HG02885 (cell line): ENCODE measurements around the gene PCNA.
A peak's percentile ranks its signal among the peaks of the same experiment; 100 is the strongest.

ENCODE experiments used
- ATAC-seq: cut with Tn5 transposase; IDR thresholded peaks from one replicate; pipeline ENCODE4 v1.9.1; 2021; ENCODE audit warnings: mild to moderate bottlenecking; ENCODE audit not compliant: unreplicated experiment, poor library complexity

The PCNA gene

GRCh38 chr20:5145365-5146098 lies 25.8 kb upstream of the PCNA start:
- peak; percentile 52 for ATAC-seq

- ATAC-seq = no peak
Measured at GRCh38 chr20:5143851-5144250, 24.1 kb upstream of the PCNA start.

GRCh38 chr20:5141615-5142014 lies 21.9 kb upstream of the PCNA start:
- no peak for ATAC-seq

GRCh38 chr20:5140195-5140594 lies 20.4 kb upstream of the PCNA start:
- ATAC-seq = no peak

- no peak for ATAC-seq
Measured at GRCh38 chr20:5136096-5136495, 16.3 kb upstream of the PCNA start.

- ATAC-seq = no peak
Measured at GRCh38 chr20:5135363-5136012, 15.7 kb upstream of the PCNA start.

GRCh38 chr20:5133998-5134397 lies 14.2 kb upstream of the PCNA start:
- ATAC-seq = no peak

- no peak for ATAC-seq
Measured at GRCh38 chr20:5131502-5131901, 11.7 kb upstream of the PCNA start.

- ATAC-seq = no peak
Measured at GRCh38 chr20:5128886-5129285, 9.1 kb upstream of the PCNA start.

GRCh38 chr20:5127859-5128424 lies 8.2 kb upstream of the PCNA start:
- no peak for ATAC-seq

- peak; percentile 27 for ATAC-seq
Measured at GRCh38 chr20:5127204-5127858, 7.6 kb upstream of the PCNA start.

- peak; percentile 92 for ATAC-seq
Measured at GRCh38 chr20:5126512-5127203, 6.9 kb upstream of the PCNA start, which contains the start of gene CDS2. Gene CDS2 (plus strand): TSS chr20:5127008. CDS start chr20:5127093, 85 bp downstream.

GRCh38 chr20:5122873-5123260 lies 3.1 kb upstream of the PCNA start:
- no peak for ATAC-seq

GRCh38 chr20:5120185-5120476 lies 373 bp upstream of the PCNA start:
- no peak for ATAC-seq

GRCh38 chr20:5119143-5119434 lies 669 bp downstream of the PCNA start:
- ATAC-seq = no peak

GRCh38 chr20:5118220-5119142 lies 1.3 kb downstream of the PCNA start:
- ATAC-seq = no peak

GRCh38 chr20:5116875-5117274 lies 2.9 kb downstream of the PCNA start:
- no peak for ATAC-seq

- ATAC-seq = no peak
Measured at GRCh38 chr20:5114403-5114802, 5.4 kb downstream of the PCNA start.

GRCh38 chr20:5113615-5113986 lies 6.2 kb downstream of the PCNA start:
- no peak for ATAC-seq

- no peak for ATAC-seq
Measured at GRCh38 chr20:5109276-5109675, 10.5 kb downstream of the PCNA start.
